ENCODE data around the gene SPIRE1. TPM values are rescaled to one million over a fixed set of nuclear protein-coding genes. Genes with fewer than 3 reads are reported as not detected.

Gene SPIRE1
- total RNA-seq, 2 experiments from 2014 or later = 0.19 to 2.4 TPM

- Histone ChIP-seq H3K4me3 (ENCODE audit: low read depth, low read length, poor library complexity, severe bottlenecking) (no peak overlapping the region), H2AFZ (ENCODE audit: low read length) (no peak overlapping the region), H3K9me2 (ENCODE audit: insufficient read depth, low read length) (no peaks in the 10 kb centered on the region), H3K4me2 (ENCODE audit: low read length) (no peak overlapping the region), H4K20me1 (ENCODE audit: insufficient read depth, low read length) (no peaks in the 10 kb centered on the region; the same call in 1 of the 2 replicates), H3K4me1 (ENCODE audit: insufficient read depth, low read length, poor library complexity, severe bottlenecking) (no peaks in the 10 kb centered on the region), H3K79me2 (ENCODE audit: insufficient read depth, low read depth, low read length) (no peaks in the 10 kb centered on the region), H3K36me3 (ENCODE audit: insufficient read depth, low read length) (no peaks in the 10 kb centered on the region), H3K27ac (ENCODE audit: low read depth, low read length, poor library complexity, severe bottlenecking) (no peak overlapping the region), H3K9me3 (ENCODE audit: low read length) (no peaks in the 10 kb centered on the region)
- no TSS peak for BruUV-seq (replicated peaks)
- POLR2A ChIA-PET = interaction anchor here (0.7 kb wide), 2 partner anchors 50 to 708 kb away, joined by 3 read pairs; no protein-coding TSS in a partner anchor
- CTCF ChIA-PET (ENCODE audit: unreplicated experiment) = no interaction called here
- TF ChIP-seq CTCF (conservative IDR thresholded peaks at IDR 0.05; ENCODE audit: low read length) = no peak
- TF ChIP-seq EZH2phosphoT487 (IDR thresholded peaks at IDR 0.05; ENCODE audit: borderline replicate concordance, low read depth, low read length) = no peak
- no peak for DNase-seq (ENCODE audit: low spot score)
- intact Hi-C loops (cut with micrococcal nuclease; ENCODE audit: unreplicated experiment) = no loop called here
These were observed 140.6 kb downstream of the SPIRE1 start for GRCh38 chr18:12517142-12517825.

GRCh38 chr18:12516049-12516630 lies 141.8 kb downstream of the SPIRE1 start:
- H3K36me3 ChIP-seq (ENCODE audit: insufficient read depth, low read length) = no peaks in the 10 kb centered on the region
- H3K9me3 ChIP-seq (ENCODE audit: low read length) = no peaks in the 10 kb centered on the region
- no peak overlapping the region for H3K4me3 ChIP-seq (ENCODE audit: low read depth, low read length, poor library complexity, severe bottlenecking)
- POLR2A ChIA-PET = no interaction called here
- no peaks in the 10 kb centered on the region for H3K9me2 ChIP-seq (ENCODE audit: insufficient read depth, low read length)
- no peaks in the 10 kb centered on the region for H3K79me2 ChIP-seq (ENCODE audit: insufficient read depth, low read depth, low read length)
- DNase-seq (ENCODE audit: low spot score) = no peak
- no TSS peak for BruUV-seq (replicated peaks)
- CTCF ChIA-PET (ENCODE audit: unreplicated experiment) = no interaction called here
- H3K27ac ChIP-seq (ENCODE audit: low read depth, low read length, poor library complexity, severe bottlenecking) = no peak overlapping the region
- intact Hi-C loops (cut with micrococcal nuclease; ENCODE audit: unreplicated experiment) = no loop called here
- no peaks in the 10 kb centered on the region; the same call in 1 of the 2 replicates for H4K20me1 ChIP-seq (ENCODE audit: insufficient read depth, low read length)
- TF ChIP-seq EZH2phosphoT487 (IDR thresholded peaks at IDR 0.05; ENCODE audit: borderline replicate concordance, low read depth, low read length) = no peak
- no peak for TF ChIP-seq CTCF (conservative IDR thresholded peaks at IDR 0.05; ENCODE audit: low read length)
- H2AFZ ChIP-seq (ENCODE audit: low read length) = no peak overlapping the region
- no peaks in the 10 kb centered on the region for H3K4me1 ChIP-seq (ENCODE audit: insufficient read depth, low read length, poor library complexity, severe bottlenecking)
- H3K4me2 ChIP-seq (ENCODE audit: low read length) = no peak overlapping the region

GRCh38 chr18:12515550-12515949 lies 142.4 kb downstream of the SPIRE1 start:
- H3K36me3 ChIP-seq (ENCODE audit: insufficient read depth, low read length) = no peaks in the 10 kb centered on the region
- no peaks in the 10 kb centered on the region for H3K4me1 ChIP-seq (ENCODE audit: insufficient read depth, low read length, poor library complexity, severe bottlenecking)
- no peak for DNase-seq (ENCODE audit: low spot score)
- H4K20me1 ChIP-seq (ENCODE audit: insufficient read depth, low read length) = no peaks in the 10 kb centered on the region; the same call in 1 of the 2 replicates
- H3K79me2 ChIP-seq (ENCODE audit: insufficient read depth, low read depth, low read length) = no peaks in the 10 kb centered on the region
- intact Hi-C loops (cut with micrococcal nuclease; ENCODE audit: unreplicated experiment) = no loop called here
- no peak overlapping the region for H3K4me3 ChIP-seq (ENCODE audit: low read depth, low read length, poor library complexity, severe bottlenecking)
- BruUV-seq (replicated peaks) = no TSS peak
- H3K4me2 ChIP-seq (ENCODE audit: low read length) = no peak overlapping the region
- H2AFZ ChIP-seq (ENCODE audit: low read length) = no peak overlapping the region
- no peaks in the 10 kb centered on the region for H3K9me2 ChIP-seq (ENCODE audit: insufficient read depth, low read length)
- H3K9me3 ChIP-seq (ENCODE audit: low read length) = no peaks in the 10 kb centered on the region
- H3K27ac ChIP-seq (ENCODE audit: low read depth, low read length, poor library complexity, severe bottlenecking) = no peak overlapping the region
- POLR2A ChIA-PET = interaction anchor here (1.0 to 1.2 kb wide), 2 partner anchors 12 to 64 kb away, joined by 3 read pairs; no protein-coding TSS in a partner anchor
- TF ChIP-seq CTCF (conservative IDR thresholded peaks at IDR 0.05; ENCODE audit: low read length) (no peak), EZH2phosphoT487 (IDR thresholded peaks at IDR 0.05; ENCODE audit: borderline replicate concordance, low read depth, low read length) (no peak)
- CTCF ChIA-PET (ENCODE audit: unreplicated experiment) = no interaction called here
